Trophoblast cell (in vitro differentiated cells and primary cell): ENCODE results near the gene FAM228B.

Experiments used
- DNase-seq, 2 donors: peaks; one replicate each; pipeline ENCODE4 v3.0.0-alpha.2; 2016
- H2AFZ ChIP-seq: 2 replicates; pipeline ENCODE4 v1.6.1; 2013; ENCODE audit warnings: low read length, moderate library complexity, mild to moderate bottlenecking; ENCODE audit not compliant: insufficient read depth, poor library complexity
- H2AK5ac ChIP-seq: 2 replicates; pipeline ENCODE4 v1.6.1; 2013; ENCODE audit warnings: mild to moderate bottlenecking, low read length
- H2BK120ac ChIP-seq: 2 replicates; pipeline ENCODE4 v1.6.1; 2013; ENCODE audit warnings: low read length, mild to moderate bottlenecking, moderate library complexity; ENCODE audit not compliant: insufficient read depth, poor library complexity
- H2BK12ac ChIP-seq: 2 replicates; pipeline ENCODE4 v1.6.1; 2013; ENCODE audit warnings: mild to moderate bottlenecking, low read length, moderate library complexity
- H2BK5ac ChIP-seq: 2 replicates; pipeline ENCODE4 v1.6.1; 2013; ENCODE audit warnings: low read length, low read depth, moderate library complexity, mild to moderate bottlenecking; ENCODE audit not compliant: poor library complexity
- H3K14ac ChIP-seq: 2 replicates; pipeline ENCODE4 v1.6.1; 2013; ENCODE audit warnings: mild to moderate bottlenecking, low read length
- H3K18ac ChIP-seq: 2 replicates; pipeline ENCODE4 v1.6.1; 2013; ENCODE audit warnings: mild to moderate bottlenecking, low read length
- H3K23ac ChIP-seq: 2 replicates; pipeline ENCODE4 v1.6.1; 2013; ENCODE audit warnings: low read length
- H3K27ac ChIP-seq: 2 replicates; pipeline ENCODE4 v1.5.1; 2013; ENCODE audit warnings: low read depth, mild to moderate bottlenecking, inconsistent platforms, low read length, moderate library complexity
- H3K27me3 ChIP-seq: 2 replicates; pipeline ENCODE4 v1.6.1; 2013; ENCODE audit warnings: inconsistent platforms, mild to moderate bottlenecking, low read length, moderate library complexity; ENCODE audit not compliant: insufficient read depth
- H3K36me3 ChIP-seq, 2 experiments: 1 replicate in 1 of 2; 2 replicates in 1 of 2; pipeline ENCODE4 v1.6.1; 2013; ENCODE audit warnings: low read length in 2 of 2, mild to moderate bottlenecking in 2 of 2, moderate library complexity in 1 of 2; ENCODE audit not compliant: insufficient read depth in 2 of 2, control insufficient read depth in 1 of 2
- H3K4ac ChIP-seq: 2 replicates; pipeline ENCODE4 v1.6.1; 2013; ENCODE audit warnings: low read depth, mild to moderate bottlenecking, low read length, moderate library complexity
- H3K4me1 ChIP-seq, 2 experiments: 1 replicate in 1 of 2; 2 replicates in 1 of 2; pipeline ENCODE4 v1.6.1; 2013; ENCODE audit warnings: low read length in 2 of 2, mild to moderate bottlenecking in 2 of 2, moderate library complexity in 1 of 2; ENCODE audit not compliant: insufficient read depth in 2 of 2, control insufficient read depth in 1 of 2
- H3K4me2 ChIP-seq: 2 replicates; pipeline ENCODE4 v1.6.1; 2013; ENCODE audit warnings: inconsistent platforms, mild to moderate bottlenecking, low read length, moderate library complexity
- H3K4me3 ChIP-seq: 2 replicates; pipeline ENCODE4 v1.5.1; 2013; ENCODE audit warnings: mild to moderate bottlenecking, low read depth, low read length, inconsistent platforms
- H3K79me1 ChIP-seq: one replicate; pipeline ENCODE4 v1.6.1; 2013; ENCODE audit warnings: low read length
- H3K79me2 ChIP-seq: 2 replicates; pipeline ENCODE4 v1.6.1; 2013; ENCODE audit warnings: low read length, mild to moderate bottlenecking; ENCODE audit not compliant: control insufficient read depth, insufficient read depth, poor library complexity
- H3K9ac ChIP-seq: 2 replicates; pipeline ENCODE4 v1.6.1; 2013; ENCODE audit warnings: mild to moderate bottlenecking, low read length
- H3K9me3 ChIP-seq: 2 replicates; pipeline ENCODE4 v1.6.1; 2013; ENCODE audit warnings: low read depth, mild to moderate bottlenecking, control low read depth, inconsistent platforms, low read length; ENCODE audit not compliant: insufficient read depth
- H4K12ac ChIP-seq: 2 replicates; pipeline ENCODE4 v1.6.1; 2013; ENCODE audit warnings: low read depth, mild to moderate bottlenecking, low read length, moderate library complexity
- H4K8ac ChIP-seq: 2 replicates; pipeline ENCODE4 v1.6.1; 2013; ENCODE audit warnings: low read depth, mild to moderate bottlenecking, low read length, moderate library complexity
- H4K91ac ChIP-seq: one replicate; pipeline ENCODE4 v1.6.1; 2013; ENCODE audit warnings: low read depth, mild to moderate bottlenecking, low read length, moderate library complexity
- WGBS: extraction: QIAGEN DNeasy Blood & Tissue Kit; methylation state at CpG from one replicate; pipeline ENCODE4 v1.1.7; 2013; ENCODE audit warnings: missing lambda C conversion rate; ENCODE audit not compliant: insufficient read length, insufficient coverage; ENCODE audit errors: extremely low coverage; 5-methylcytosine and 5-hydroxymethylcytosine counted together

FAM228B gene

GRCh38 chr2:24163186-24163585 lies 39.9 kb downstream of the FAM228B start:
- Histone ChIP-seq H3K27me3 (no peaks in the 10 kb centered on the region), H4K8ac (no peak overlapping the region), H2AFZ (no peak overlapping the region), H3K14ac (no peak overlapping the region), H3K79me2 (no peaks in the 10 kb centered on the region), H3K4me2 (no peak overlapping the region), H3K9ac (no peak overlapping the region), H3K23ac (no peak overlapping the region), H4K91ac (no peak overlapping the region), H3K4me3 (no peak overlapping the region), H2BK120ac (no peak overlapping the region), H3K27ac (no peak overlapping the region), H3K18ac (no peak overlapping the region), H2BK5ac (no peak overlapping the region), H2BK12ac (no peak overlapping the region), H3K9me3 (peaks cover 2% of the 10 kb centered on the region), H3K36me3 (no peaks in the 10 kb centered on the region), H2AK5ac (no peak overlapping the region), H3K4me1 (no peaks in the 10 kb centered on the region), H4K12ac (no peak overlapping the region), H3K4ac (no peak overlapping the region), H3K79me1 (no peaks in the 10 kb centered on the region)
- no peak for DNase-seq
- WGBS, result no CpG with 5 or more reads among the region's 3 CpGs

GRCh38 chr2:24163601-24164000 lies 40.3 kb downstream of the FAM228B start:
- H3K27ac ChIP-seq, result no peak overlapping the region
- H3K4ac ChIP-seq, result no peak overlapping the region
- peaks cover 2% of the 10 kb centered on the region for H3K9me3 ChIP-seq
- H3K36me3 ChIP-seq, result no peaks in the 10 kb centered on the region
- H3K14ac ChIP-seq, result no peak overlapping the region
- no CpG with 5 or more reads among the region's 2 CpGs for WGBS
- H4K91ac ChIP-seq, result no peak overlapping the region
- H3K23ac ChIP-seq, result no peak overlapping the region
- no peak overlapping the region for H2BK5ac ChIP-seq
- H2BK120ac ChIP-seq, result no peak overlapping the region
- H3K27me3 ChIP-seq, result no peaks in the 10 kb centered on the region
- no peak overlapping the region for H3K4me2 ChIP-seq
- H2AFZ ChIP-seq, result no peak overlapping the region
- H2BK12ac ChIP-seq, result no peak overlapping the region
- no peak overlapping the region for H3K4me3 ChIP-seq
- no peaks in the 10 kb centered on the region for H3K79me2 ChIP-seq
- H4K8ac ChIP-seq, result no peak overlapping the region
- H3K18ac ChIP-seq, result no peak overlapping the region
- no peaks in the 10 kb centered on the region for H3K79me1 ChIP-seq
- H2AK5ac ChIP-seq, result no peak overlapping the region
- no peak for DNase-seq
- H4K12ac ChIP-seq, result no peak overlapping the region
- no peak overlapping the region for H3K9ac ChIP-seq
- H3K4me1 ChIP-seq, result no peaks in the 10 kb centered on the region

GRCh38 chr2:24164416-24164973 lies 41.2 kb downstream of the FAM228B start:
- Histone ChIP-seq H2AK5ac (no peak overlapping the region), H4K91ac (no peak overlapping the region), H3K79me2 (no peaks in the 10 kb centered on the region), H2BK5ac (no peak overlapping the region), H3K4me1 (peaks cover 2% of the 10 kb centered on the region in 2 experiments), H2AFZ (no peak overlapping the region), H2BK12ac (no peak overlapping the region), H3K36me3 (no peaks in the 10 kb centered on the region), H3K4me3 (no peak overlapping the region), H4K8ac (no peak overlapping the region), H3K79me1 (no peaks in the 10 kb centered on the region), H4K12ac (no peak overlapping the region), H3K9ac (no peak overlapping the region), H3K4me2 (no peak overlapping the region), H3K14ac (no peak overlapping the region), H3K4ac (no peak overlapping the region), H3K27ac (no peak overlapping the region), H3K18ac (no peak overlapping the region), H3K9me3 (peaks cover 2% of the 10 kb centered on the region), H3K27me3 (no peaks in the 10 kb centered on the region), H3K23ac (no peak overlapping the region), H2BK120ac (no peak overlapping the region)
- peak; percentile 23 to 39 for DNase-seq
- no CpG with 5 or more reads among the region's 8 CpGs for WGBS

- no peak overlapping the region for H4K8ac ChIP-seq
- no peaks in the 10 kb centered on the region for H3K36me3 ChIP-seq
- no peak overlapping the region for H3K27ac ChIP-seq
- no peak overlapping the region for H2BK120ac ChIP-seq
- H3K14ac ChIP-seq, result no peak overlapping the region
- H3K23ac ChIP-seq, result no peak overlapping the region
- H3K4ac ChIP-seq, result no peak overlapping the region
- no peaks in the 10 kb centered on the region for H3K79me1 ChIP-seq
- H2BK12ac ChIP-seq, result no peak overlapping the region
- H3K9ac ChIP-seq, result no peak overlapping the region
- H3K4me3 ChIP-seq, result no peak overlapping the region
- no peak for DNase-seq
- H4K91ac ChIP-seq, result no peak overlapping the region
- no CpG with 5 or more reads among the region's 5 CpGs for WGBS
- no peak overlapping the region for H2AFZ ChIP-seq
- no peak overlapping the region for H3K18ac ChIP-seq
- H3K9me3 ChIP-seq, result no peaks in the 10 kb centered on the region
- H3K27me3 ChIP-seq, result no peaks in the 10 kb centered on the region
- no peaks in the 10 kb centered on the region for H3K79me2 ChIP-seq
- no peak overlapping the region for H4K12ac ChIP-seq
- no peak overlapping the region for H2BK5ac ChIP-seq
- H3K4me1 ChIP-seq, result peaks cover 2% of the 10 kb centered on the region in 2 experiments
- H2AK5ac ChIP-seq, result no peak overlapping the region
- H3K4me2 ChIP-seq, result no peak overlapping the region
These were observed 45.8 kb downstream of the FAM228B start for GRCh38 chr2:24169023-24169422.
